Colonic mucosa (tissue), 4 donors: ENCODE measurements around the gene CHD5. TPM values are rescaled to one million over a fixed set of nuclear protein-coding genes. Genes with fewer than 3 reads are reported as not detected.

Source experiments
- DNase-seq: peaks from one replicate; pipeline ENCODE4 v3.0.0-alpha.2; 2020
- H3K27ac ChIP-seq: fragments of 200-600 bp; one replicate; pipeline ENCODE4 v1.8.0; 2021
- H3K27me3 ChIP-seq: fragments of 200-600 bp; one replicate; pipeline ENCODE4 v1.8.0; 2021
- H3K36me3 ChIP-seq: fragments of 200-600 bp; one replicate; pipeline ENCODE4 v1.8.0; 2021
- H3K4me1 ChIP-seq: fragments of 200-600 bp; one replicate; pipeline ENCODE4 v1.8.0; 2021; ENCODE audit warnings: mild to moderate bottlenecking
- H3K4me3 ChIP-seq: fragments of 200-600 bp; one replicate; pipeline ENCODE4 v1.8.0; 2021
- H3K9ac ChIP-seq, 2 donors: one replicate each; pipeline ENCODE4 v1.7.0; 2013; ENCODE audit warnings: control low read depth in 2 of 2, low read depth in 2 of 2, low read length in 2 of 2
- H3K9me3 ChIP-seq: fragments of 200-600 bp; one replicate; pipeline ENCODE4 v1.8.0; 2021
- intact Hi-C: fragments of 100-400 bp; cut with DNase I; formaldehyde crosslinking; loops from one replicate; pipeline ENCODE4 v1.14.1; 2022
- total RNA-seq, 2 donors: library from RNA; stranded (reverse); fragmentation: NEBNext Ultra II Directional in 1 of 2; extraction: Animal tissue kit (Norgen Biotek cat#: 25700) in 1 of 2; gene quantifications; one replicate each; pipeline ENCODE4 v1.2.1, GENCODE V29; 2021
- TF ChIP-seq, protein P1 (sequence below): fragments of 200-600 bp; IDR thresholded peaks from one replicate; pipeline ENCODE4 v1.8.0; 2022; ENCODE audit warnings: antibody characterized with exemption, mild to moderate bottlenecking
- donor health status: healthy.
- donor health status: DM: no; HTN: no; CAD: no.
- donor health status: DM: no; HTN: no; CAD: no.

The CHD5 gene
- total RNA-seq, 2 donors from 2014 or later, result 0.35 to 0.69 TPM

DNA sequence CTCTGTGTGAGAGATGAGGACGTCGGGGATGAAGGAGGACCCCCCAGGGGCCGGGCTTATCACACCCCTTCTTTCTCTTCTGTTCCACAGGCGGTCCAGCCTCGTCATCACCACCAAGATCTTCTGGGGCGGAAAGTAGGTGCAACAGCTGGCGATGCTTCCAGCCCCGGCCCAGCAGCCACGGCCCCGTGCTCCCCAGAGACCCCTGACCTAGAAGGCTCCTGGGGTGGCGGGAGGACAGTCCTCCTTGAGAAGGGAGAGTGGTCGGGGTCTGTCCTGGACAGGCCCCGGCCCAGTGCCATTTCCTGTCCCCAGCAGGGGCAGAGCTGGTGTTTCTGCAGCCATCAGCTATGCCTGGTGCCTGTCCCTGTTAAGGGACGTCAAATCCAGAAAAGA lies 92.7 kb downstream of the CHD5 start:
- Histone ChIP-seq H3K9me3 (no peaks in the 10 kb centered on the region), H3K27ac (no peak overlapping the region), H3K9ac (no peak overlapping the region), H3K27me3 (no peaks in the 10 kb centered on the region), H3K36me3 (no peaks in the 10 kb centered on the region), H3K4me3 (no peak overlapping the region), H3K4me1 (no peaks in the 10 kb centered on the region)
- TF ChIP-seq, protein P1, sequence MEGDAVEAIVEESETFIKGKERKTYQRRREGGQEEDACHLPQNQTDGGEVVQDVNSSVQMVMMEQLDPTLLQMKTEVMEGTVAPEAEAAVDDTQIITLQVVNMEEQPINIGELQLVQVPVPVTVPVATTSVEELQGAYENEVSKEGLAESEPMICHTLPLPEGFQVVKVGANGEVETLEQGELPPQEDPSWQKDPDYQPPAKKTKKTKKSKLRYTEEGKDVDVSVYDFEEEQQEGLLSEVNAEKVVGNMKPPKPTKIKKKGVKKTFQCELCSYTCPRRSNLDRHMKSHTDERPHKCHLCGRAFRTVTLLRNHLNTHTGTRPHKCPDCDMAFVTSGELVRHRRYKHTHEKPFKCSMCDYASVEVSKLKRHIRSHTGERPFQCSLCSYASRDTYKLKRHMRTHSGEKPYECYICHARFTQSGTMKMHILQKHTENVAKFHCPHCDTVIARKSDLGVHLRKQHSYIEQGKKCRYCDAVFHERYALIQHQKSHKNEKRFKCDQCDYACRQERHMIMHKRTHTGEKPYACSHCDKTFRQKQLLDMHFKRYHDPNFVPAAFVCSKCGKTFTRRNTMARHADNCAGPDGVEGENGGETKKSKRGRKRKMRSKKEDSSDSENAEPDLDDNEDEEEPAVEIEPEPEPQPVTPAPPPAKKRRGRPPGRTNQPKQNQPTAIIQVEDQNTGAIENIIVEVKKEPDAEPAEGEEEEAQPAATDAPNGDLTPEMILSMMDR, result no peak
- DNase-seq, result no peak
- intact Hi-C loops, result no loop called here

DNA sequence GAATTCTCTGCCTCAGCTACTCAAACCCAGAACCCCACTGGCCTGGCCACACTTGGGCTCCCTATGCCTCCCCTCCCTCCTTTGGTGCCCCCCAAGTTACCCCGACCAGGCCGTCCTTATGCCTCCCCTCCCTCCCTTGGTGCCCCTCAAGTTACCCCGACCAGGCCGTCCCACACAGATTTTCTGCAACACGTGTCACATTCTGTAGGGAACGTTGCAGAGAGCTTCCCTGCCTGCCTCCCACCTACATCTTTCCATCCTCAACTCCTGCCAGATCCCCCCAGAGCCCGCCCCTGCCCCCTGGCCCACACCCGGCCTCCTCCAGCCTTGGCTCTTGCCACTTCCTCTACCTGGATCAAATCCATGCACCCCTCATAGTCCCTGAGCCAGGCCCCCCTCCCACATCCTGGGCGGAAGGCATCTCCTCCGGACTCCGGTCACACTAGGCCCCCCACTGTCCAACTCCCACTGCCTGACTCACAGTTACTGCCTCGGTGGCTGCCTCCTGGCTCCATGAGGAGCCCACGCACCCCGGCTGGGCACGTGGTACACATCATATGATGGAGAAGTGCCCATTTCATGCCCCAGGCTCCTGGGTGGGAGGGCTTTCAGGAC lies 93.3 kb downstream of the CHD5 start:
- DNase-seq, result no peak
- TF ChIP-seq, protein P1, result no peak
- H3K4me1 ChIP-seq, result no peaks in the 10 kb centered on the region
- no peak overlapping the region for H3K27ac ChIP-seq
- H3K4me3 ChIP-seq, result no peak overlapping the region
- intact Hi-C loops, result no loop called here
- H3K9me3 ChIP-seq, result no peaks in the 10 kb centered on the region
- H3K36me3 ChIP-seq, result no peaks in the 10 kb centered on the region
- H3K27me3 ChIP-seq, result no peaks in the 10 kb centered on the region
- no peak overlapping the region for H3K9ac ChIP-seq

DNA sequence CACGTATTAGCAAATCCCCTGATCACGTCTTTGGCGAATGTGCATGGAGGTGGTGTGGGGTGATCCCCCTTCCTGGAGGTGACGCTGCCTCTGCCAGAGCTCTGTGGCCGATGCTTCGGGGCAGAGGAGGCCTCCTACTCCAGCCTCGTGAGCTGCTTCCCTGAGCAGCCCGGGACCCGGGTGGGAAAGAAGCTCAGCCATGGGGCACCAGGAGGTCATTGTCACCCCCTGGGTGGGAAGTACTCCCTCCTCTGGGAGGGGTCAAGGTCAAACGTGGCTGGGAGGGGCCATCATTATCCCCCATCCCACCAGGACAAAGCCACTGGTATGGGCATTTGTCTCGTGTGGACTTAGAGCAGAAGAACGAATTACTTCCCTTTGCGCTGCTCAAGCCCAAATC lies 93.8 kb downstream of the CHD5 start:
- no peaks in the 10 kb centered on the region for H3K9me3 ChIP-seq
- TF ChIP-seq, protein P1, result no peak
- intact Hi-C loops, result no loop called here
- H3K27me3 ChIP-seq, result no peaks in the 10 kb centered on the region
- H3K4me3 ChIP-seq, result no peak overlapping the region
- H3K27ac ChIP-seq, result no peak overlapping the region
- no peaks in the 10 kb centered on the region for H3K36me3 ChIP-seq
- DNase-seq, result no peak
- H3K4me1 ChIP-seq, result no peaks in the 10 kb centered on the region
- no peak overlapping the region for H3K9ac ChIP-seq

DNA sequence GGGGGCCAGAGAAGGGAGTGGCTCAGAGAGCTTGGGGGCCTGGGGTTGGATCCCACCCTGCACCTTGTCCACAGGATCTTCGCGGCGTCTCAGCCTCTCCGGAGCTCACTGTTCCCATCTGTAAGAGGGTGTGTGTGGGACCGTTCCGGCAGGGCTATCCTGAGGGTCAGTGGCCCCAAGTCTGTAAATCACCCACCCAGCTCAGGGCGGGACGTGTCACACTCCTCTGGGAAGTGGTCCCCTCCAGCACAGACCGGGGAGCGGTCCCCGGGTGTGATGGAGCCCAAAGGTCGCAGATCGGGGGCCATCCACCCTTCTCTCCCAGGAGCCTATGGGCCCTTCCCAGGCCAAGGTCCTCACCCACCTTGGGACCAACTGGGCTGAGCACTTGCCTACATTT lies 94.5 kb downstream of the CHD5 start:
- TF ChIP-seq, protein P1, result no peak
- Histone ChIP-seq H3K4me1 (no peaks in the 10 kb centered on the region), H3K9ac (no peak overlapping the region), H3K27me3 (no peaks in the 10 kb centered on the region), H3K9me3 (no peaks in the 10 kb centered on the region), H3K4me3 (no peak overlapping the region), H3K27ac (no peak overlapping the region), H3K36me3 (no peaks in the 10 kb centered on the region)
- DNase-seq, result no peak
- intact Hi-C loops, result no loop called here

DNA sequence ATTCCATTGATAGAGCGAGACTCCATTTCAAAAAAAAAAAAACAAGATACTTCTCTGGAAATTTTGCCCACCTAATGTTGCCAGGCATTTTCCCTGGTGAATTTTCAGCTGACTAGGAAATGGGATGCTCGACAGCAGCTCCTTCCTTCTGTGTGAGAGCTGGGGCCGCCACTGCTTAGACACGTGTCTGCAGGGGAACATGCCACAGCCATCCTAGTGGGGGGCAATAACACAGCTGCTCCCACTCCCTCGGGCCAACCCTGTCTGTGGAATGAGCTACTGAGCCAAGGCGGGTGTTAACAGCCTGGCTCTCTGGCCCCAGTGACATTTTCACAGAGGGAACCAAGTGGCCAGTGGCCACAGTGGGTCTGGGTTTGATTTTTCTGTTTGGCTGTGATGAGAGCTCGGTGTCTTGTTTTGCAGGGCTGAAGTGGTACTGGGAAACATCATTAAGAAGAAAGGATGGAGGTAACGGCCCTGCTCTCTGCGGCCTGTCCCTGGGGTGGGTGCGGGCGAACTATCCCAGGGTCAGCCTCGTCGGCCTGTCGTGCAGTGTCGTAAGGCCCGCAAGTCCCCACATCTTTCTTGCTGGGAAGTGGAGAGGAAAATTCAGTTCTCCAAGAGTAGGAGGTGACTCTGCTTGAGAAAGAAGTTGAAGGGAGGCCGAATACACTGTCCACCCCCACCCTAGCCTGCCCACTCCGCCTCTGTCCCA lies 95.2 kb downstream of the CHD5 start:
- H3K9me3 ChIP-seq, result no peaks in the 10 kb centered on the region
- H3K9ac ChIP-seq, result no peak overlapping the region
- TF ChIP-seq, protein P1, result no peak
- H3K36me3 ChIP-seq, result no peaks in the 10 kb centered on the region
- no peak overlapping the region for H3K27ac ChIP-seq
- H3K27me3 ChIP-seq, result no peaks in the 10 kb centered on the region
- H3K4me1 ChIP-seq, result no peaks in the 10 kb centered on the region
- DNase-seq, result no peak
- intact Hi-C loops, result no loop called here
- no peak overlapping the region for H3K4me3 ChIP-seq
